HG02678 (cell line): ENCODE measurements around the gene SOBP.
A peak's percentile ranks its signal among the peaks of the same experiment; 100 is the strongest.
"Not testable (repeated sequence)": the region's sequence is repeated elsewhere in the genome, so short reads cannot be mapped to it uniquely, and the experiment has no call there.

Experiments used
- ATAC-seq: cut with Tn5 transposase; IDR thresholded peaks from one replicate; pipeline ENCODE4 v1.9.1; 2021; ENCODE audit warnings: mild to moderate bottlenecking, moderate library complexity; ENCODE audit not compliant: unreplicated experiment

The SOBP gene, protein sequence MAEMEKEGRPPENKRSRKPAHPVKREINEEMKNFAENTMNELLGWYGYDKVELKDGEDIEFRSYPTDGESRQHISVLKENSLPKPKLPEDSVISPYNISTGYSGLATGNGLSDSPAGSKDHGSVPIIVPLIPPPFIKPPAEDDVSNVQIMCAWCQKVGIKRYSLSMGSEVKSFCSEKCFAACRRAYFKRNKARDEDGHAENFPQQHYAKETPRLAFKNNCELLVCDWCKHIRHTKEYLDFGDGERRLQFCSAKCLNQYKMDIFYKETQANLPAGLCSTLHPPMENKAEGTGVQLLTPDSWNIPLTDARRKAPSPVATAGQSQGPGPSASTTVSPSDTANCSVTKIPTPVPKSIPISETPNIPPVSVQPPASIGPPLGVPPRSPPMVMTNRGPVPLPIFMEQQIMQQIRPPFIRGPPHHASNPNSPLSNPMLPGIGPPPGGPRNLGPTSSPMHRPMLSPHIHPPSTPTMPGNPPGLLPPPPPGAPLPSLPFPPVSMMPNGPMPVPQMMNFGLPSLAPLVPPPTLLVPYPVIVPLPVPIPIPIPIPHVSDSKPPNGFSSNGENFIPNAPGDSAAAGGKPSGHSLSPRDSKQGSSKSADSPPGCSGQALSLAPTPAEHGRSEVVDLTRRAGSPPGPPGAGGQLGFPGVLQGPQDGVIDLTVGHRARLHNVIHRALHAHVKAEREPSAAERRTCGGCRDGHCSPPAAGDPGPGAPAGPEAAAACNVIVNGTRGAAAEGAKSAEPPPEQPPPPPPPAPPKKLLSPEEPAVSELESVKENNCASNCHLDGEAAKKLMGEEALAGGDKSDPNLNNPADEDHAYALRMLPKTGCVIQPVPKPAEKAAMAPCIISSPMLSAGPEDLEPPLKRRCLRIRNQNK

DNA sequence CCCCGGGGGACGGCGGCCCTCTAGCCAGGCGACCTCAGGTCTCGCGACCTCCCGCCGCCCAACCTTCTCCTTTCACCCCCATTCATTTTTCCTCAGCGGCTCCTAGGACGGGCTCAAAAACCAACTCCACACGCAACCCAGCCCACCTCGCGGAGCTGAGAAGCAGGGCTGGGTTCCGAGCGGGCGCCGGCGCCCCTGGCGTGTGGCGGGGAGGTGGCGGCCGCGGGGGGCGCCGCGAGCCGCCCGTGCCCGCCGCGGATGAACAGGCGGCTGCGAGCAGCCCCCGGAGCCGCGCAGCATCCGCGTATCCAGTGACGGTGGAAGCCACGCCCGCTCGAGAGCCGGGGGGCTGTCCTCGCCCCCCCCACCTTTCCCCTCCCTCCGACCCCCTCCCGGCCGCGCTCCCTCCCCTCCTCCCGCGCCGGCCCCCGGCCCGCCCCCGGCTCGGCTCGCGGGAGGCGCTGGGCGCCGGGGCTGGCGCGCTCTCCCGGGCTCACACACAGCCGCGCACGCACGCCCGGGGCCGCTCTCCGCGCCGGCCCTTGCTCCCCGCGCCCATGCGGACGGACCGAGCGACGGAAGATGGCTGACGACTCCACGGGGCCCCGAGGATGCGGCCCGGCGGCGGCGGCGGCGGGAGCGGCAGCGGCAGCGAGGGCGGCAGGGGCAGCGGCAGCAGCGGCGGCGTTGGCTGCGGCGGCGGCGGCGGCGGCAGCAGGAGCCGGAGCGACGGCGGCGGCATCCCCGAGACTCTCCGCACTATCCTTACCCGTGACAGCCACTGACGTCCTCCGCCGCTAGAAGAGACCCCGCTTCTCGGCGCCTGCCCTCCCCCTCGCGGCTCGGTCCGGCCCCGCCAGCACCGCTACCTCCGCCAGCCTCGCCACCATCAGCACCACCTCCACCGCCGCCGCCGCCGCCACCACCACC, at the start of gene SOBP:
Gene SOBP (plus strand): TSS at position 482 of the 930 bp plus-strand sequence. CDS start 500 bp downstream, outside the sequence.
- ATAC-seq: peak; percentile 51

DNA sequence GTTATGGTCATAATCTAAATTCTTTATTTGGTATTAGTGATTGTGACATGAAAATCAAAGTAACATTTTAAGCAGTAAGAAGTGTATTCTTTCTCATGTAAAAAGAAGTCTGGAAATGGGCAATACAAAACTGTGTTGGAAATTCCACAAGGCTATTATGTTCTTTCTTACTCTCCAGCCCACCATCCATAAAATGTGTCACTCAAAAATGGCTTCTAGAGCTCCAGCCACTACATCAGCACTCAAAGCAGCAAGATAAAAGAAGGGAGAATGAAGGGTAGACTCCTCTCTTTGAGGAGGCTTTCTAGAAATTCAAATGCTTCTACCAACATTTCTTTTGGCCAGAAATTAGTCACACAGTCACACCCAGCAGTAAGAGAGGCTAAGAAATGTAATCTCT, 49.0 kb upstream of the SOBP start:
- no peak for ATAC-seq

DNA sequence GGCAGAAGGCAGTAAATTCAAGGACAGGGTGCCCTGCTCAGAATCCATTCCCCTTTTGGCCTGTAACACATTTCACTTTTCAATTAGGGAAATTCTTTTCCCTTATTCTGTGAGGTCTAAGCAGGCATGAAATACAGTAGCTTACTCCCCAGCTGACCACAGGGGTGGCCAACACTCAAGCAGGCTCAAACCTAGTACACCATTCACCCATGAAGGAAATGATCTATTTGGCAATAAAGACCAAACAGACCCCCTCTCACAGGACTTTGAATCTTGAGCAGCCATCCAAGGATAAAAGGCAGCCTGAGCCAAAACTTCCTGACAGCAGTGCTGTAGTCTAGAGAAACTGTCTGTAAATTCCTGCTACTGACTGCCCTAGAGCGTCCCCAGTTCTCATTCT, 48.2 kb upstream of the SOBP start:
- ATAC-seq: no peak

DNA sequence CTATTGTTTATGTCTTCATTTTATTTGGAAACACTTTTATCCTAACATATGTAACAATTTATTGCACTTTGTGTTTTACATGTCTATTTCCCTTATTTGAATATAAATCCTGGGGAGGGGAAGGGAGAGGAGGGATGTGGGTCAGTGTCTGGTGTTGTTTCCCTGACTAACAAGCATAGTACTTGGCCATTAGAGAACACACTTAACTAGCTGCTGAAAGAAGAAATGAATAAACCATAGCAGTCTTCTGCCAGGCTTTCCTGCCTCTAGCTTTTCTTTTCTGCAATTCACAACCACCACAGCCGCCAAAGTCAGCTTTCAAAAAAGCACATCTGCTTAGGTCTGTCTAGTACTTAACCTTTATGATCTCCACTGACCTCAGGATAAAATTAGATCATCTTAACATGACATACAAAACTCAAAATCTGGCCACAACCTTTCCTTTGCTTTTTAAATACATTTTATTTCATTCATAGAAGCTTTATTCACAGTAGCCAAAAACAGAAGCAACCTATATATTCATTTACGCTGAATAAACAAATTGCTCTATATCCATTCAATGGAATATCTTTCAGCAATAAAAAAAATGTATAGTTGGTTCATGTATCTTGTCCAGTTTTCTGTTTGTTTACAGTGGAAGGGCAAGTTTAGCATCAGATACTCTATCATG, 46.8 kb upstream of the SOBP start:
- no peak for ATAC-seq

DNA sequence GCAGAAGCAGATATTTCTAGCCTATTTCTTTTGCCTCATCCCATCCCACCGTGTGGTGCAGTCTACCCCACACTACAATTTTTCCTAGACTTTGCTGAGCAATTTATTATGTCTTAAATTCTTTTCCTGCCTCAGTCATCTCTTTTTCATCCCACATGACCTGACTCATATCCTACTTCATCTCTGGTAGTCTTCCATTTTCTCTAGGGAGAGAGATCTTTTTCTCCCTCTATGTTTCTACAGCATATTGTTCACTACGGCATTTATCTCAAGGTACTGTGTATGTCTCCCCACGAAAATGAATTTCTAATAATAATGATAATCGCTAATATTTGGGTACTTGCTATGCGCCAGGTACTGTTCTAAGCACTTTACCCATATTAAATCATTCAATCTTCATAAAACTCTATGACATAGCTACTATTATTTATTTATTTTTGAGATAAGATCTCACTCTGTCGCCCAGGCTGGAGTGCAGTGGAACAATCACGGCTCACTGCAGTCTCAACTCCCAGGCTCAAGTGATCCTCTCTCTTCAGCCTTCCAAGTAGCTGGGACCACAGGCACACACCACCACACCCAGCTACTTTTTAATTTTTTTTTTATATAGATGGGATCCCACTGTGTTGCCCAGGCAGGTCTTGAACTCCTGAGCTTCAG, 46.2 kb upstream of the SOBP start:
- ATAC-seq: no peak

DNA sequence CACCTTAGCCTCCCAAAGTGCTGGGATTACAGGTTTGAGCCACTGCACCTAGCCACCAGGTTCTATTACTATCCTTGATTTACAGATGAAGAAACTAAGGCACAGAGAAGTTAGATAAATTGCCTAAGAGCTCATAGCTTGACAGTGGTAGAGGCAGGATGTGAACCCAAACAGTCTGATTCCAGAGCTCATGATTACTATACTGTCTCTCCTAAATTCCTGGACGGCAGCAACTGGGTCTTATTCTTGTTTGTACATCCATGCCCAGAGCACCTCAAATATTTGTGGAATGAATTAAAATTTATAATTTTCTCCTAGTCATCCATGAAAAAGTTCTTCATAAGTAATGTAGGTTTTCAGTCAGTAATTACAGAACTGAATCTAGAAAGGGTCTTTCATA, 45.6 kb upstream of the SOBP start:
- ATAC-seq: no peak

DNA sequence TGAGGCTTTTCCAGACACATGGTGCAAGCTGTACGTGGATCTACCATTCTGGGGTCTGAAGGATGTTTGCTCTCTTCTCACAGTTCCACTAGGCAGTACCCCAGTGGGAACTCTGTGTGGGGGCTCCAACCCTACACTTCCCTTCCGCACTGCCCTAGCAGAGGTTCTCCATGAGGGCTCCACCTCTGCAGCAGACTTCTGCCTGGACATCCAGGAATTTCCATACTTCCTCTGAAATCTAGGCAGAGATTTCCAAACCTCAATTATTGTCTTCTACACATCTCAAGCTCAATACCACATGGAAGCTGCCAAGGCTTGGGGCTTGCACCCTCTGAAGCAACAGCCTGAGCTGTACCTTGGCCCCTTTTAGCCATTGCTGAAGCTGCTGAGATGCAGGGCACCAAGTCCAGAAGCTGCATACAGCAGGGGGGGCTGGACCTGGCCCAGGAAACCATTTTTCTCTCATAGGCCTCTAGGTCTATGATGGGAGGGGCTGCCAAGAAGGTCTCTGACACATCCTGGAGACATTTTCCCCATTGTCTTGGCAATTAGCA, 42.2 kb upstream of the SOBP start:
- no peak for ATAC-seq

DNA sequence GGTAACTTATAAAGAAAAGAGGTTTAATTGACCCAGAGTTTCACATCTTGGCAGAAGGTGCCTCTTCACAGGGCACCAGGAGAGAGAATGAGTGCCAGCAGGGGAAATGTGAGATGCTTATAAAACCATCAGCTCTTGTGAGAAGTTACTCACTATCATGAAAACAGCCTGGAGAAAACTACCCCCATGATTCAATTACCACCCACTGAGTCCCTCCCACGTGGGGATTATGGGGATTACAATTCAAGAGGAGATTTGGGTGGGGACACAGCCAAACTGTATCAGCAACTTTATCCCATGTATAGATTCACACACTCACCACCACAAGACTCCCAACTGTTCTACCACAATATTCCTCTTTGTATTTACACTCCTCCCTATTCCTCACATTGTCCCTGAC, 41.1 kb upstream of the SOBP start:
- ATAC-seq: no peak

DNA sequence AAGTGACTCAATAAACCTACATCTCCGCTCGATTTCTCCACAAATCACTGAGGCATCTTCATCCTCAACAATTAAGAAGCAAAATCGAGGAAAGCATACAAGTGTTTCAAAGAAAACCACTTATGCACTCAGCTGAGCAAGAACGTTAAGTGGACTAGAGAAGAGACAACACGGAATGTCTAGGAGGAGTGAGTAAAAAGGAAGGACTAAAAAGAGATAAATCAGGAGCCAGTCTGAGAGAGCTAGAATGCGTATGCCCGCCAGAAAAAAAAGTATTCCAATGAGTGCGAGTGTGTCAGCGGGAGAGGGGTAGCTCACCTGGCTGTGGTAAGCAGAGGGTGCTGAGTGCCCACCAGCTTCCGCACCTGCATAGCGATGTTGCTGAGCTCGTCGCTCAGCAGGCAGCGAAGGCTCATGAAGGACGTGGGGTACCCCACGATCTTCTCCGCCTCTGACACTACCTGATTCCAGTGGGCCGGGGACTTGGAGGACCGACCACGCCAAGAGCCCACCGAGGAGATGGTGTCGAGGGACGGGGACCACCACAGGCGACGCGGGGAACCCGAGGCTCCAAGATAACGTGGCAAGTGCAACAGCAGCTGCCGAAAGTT, 31.1 kb upstream of the SOBP start:
- ATAC-seq: peak; percentile 29

DNA sequence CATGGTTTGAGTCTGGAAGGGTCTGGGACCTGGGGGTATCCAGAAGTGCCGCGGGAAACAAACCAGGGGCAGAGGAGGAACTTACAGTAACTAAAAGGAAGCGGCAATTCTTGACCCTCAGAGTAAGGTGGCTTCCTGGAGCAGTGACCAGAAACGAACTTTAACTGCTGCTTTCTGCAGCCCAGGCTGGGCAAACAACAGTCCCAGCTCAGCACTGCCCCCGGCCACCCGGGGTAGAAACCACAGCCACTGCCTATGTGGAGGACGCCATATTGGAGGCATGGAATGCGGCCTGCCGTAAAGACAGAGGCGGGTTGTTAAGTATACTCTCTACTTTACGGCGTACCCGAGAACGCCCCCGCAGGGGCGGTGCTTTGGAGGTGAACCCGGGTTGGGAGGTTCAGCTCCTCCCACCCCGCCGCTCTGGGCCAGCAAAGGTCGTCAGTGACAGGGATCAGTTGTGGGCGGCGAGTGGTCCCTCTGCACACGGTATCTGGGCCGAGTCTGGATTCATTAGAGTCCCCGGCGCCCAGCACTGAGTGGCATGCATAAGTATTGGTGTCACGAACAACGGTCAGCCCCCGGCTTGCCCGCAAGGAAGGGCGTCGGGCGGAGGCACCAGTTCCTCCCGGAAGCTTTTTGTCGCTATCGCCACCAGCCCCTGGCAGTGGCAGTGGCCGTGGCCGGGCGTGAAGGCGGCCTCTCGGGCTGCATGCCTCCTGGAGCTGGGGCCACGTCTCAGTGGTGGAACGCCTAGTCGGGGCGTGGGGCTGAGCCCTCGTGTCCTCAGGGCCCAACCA, 30.4 kb upstream of the SOBP start, which contains the start of gene PDSS2:
Gene PDSS2 (minus strand): TSS at position 282 of the 800 bp plus-strand sequence. CDS start 279 bp downstream, at position 3.
- peak; percentile 92 for ATAC-seq

DNA sequence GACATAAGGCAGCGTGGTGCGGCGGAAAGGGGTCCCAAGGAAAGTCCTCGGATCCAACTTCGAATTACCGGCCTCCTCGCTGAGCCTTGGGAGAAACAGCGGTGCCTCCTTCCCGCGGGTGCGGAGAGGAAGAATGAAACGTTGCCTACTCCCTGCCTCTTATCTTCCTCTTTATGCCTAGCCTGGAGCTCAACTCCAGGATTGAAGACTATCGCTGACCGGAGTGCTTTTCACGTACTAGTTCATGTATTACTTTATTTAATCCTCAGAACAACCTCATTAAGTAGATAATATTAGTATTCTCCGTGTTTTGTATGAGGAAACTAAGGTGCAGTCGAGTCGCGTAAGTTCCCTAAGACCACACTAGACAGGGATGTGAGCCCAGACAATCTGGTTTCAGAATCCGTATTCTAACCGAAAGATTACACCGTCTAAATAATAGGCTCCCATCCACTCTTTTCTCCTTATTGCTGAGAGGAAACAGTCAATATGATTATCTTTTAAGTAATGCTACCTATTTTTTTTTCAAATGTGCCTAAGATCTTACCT, 29.8 kb upstream of the SOBP start:
- ATAC-seq: no peak

DNA sequence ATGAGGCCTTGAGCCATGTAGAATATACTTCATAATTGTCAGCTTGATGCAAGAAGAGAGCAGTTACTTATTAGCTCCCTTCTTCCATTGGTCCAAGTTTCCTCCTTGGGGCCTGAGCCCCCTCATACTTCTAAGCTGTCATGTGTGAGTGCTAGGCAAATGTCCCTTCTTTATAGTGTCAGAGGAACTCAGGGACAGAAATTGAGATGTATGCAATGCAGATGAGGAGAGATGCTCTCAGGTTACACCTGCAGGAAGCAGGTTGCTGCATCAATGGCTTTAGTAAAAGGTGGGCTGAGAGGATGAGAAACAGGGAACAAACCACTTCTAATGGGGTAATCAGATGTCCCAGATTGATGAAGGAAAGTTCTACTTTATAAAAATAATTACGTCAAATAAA, 23.9 kb upstream of the SOBP start:
- ATAC-seq: no peak

DNA sequence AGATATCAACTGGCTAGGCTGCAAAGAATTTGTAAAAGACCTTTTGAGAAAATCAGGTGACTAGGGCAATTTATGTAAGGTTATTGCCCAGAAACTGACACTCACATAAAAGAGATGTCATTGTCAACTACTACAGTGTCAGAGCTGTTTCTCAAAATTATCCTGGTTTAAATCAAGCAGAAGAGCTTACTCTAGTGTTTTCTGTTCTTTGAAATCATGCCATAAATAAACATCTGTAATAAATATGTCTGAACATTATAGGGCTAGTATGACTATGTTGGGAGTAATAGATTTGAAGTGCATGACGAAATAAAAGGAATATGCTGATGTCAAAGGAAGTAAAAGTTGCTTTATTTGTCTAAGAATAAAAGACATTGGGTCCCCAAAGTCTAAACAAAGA, 19.6 kb upstream of the SOBP start:
- no peak for ATAC-seq

DNA sequence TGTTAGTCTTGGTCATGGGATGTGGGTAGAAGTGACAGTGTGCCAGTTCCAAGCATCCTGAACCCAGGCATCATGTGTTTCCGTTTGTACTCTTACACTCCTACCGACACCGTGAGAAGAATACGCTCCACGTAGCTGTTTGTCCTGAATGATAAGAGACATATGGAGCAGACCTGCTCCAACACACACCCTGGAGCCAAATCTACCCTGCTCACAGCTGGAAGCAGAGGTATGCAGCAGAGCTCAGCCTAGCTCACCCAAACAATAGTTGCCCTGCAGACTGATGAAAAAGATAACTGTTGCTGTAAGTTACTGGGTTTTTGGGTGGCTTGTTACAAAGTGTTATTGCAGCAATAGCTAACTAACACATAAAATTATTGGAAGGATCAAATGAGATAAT, 16.3 kb upstream of the SOBP start:
- ATAC-seq: no peak

DNA sequence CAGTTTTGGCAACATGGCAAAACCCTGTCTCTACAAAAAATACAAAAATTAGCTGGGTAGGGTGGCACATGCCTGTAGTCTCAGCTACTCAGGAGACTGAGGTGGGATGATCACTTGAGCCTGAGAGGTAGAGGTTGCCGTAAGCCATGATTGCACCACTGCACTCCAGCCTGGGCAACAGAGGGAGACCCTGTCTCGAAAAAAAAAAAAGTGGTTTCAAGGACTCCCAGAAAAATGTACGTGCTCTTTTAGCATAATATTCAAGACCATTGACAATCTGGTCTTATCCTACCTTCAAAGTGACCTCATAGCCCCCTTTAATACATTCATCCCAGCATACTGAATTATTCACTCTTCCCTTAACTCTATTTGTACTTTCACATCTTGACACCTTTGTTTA, 14.6 kb upstream of the SOBP start:
- ATAC-seq: not testable (repeated sequence)

DNA sequence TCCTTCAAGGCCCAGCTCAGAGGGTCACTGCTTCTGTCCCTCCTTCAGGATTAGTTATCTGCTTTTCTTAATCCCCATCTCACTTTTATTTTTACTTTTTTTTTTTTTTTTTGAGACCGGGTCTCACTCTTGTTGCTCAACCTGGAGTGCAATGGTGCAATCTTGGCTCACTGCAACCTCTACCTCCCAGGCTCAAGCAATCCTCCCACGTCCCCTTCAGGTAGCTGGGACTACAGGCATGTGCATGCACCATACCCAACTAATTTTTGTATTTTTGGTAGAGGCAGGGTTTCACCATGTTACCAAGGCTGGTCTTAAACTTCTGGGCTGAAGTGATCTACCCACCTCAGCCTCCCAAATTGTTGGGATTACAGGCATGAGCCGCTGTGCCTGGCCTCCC, 14.1 kb upstream of the SOBP start:
- ATAC-seq: not testable (repeated sequence)

DNA sequence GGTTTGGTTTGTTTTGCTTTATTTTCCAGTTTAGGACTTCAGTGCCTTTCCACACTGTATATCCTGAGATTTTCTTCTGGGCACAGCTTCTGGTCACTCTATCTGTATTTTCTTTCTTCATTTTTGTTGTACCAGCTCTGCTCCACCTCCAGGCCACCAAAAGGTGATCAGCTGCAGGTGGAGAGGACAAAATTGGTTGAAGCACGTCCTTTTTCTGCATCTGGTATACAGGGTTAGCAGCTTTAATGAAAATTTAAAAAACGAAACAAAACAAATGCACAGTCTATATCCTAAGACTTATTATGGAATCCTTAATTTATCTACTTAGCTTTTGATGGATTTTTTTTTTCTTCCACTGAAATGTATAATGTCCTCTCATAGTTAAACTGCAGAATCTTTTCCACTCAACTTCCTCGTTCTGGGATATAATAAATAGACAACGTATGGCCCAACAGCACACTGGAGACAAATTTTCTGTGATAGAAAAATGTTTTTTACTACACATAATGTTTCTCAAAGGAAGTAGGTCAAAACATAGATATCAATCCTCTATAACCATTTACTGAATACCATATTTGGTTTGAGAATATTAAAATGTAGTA, 10.7 kb upstream of the SOBP start:
- no peak for ATAC-seq
